ENCODE data around the gene MYO5B. TPM values are rescaled to one million over a fixed set of nuclear protein-coding genes. Genes with fewer than 3 reads are reported as not detected.

MYO5B gene
- total and polyA plus RNA-seq, 2 experiments from 2014 or later, result 20.3 to 41.9 TPM

DNA sequence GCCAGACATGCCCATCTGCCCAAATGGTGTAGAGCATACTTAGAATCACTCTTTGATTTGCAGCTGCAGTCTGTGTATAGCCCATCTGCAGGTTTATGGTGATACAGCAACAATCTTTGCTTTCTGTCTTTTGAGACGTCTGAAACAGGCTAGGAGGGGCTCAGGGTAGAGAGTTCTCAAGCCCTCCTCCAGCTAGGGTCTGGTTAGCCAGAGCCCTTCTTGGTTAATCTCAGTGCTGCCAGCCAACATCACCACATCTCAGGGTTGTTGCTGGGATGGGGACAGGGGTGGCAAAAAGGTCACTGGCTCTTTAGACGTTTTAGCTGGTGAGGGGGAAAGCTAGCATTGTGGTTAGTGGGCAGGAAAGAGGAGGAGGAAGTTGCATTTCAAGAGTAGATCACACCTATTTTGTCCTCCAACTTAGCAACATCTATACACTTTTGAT lies 245.0 kb downstream of the MYO5B start:
- H3K9me2 ChIP-seq (replicated peaks; ENCODE audit: insufficient read depth), result no peaks in the 10 kb centered on the region
- no peak overlapping the region for H3K4me2 ChIP-seq
- no peak overlapping the region for H3K4me3 ChIP-seq
- no peaks in the 10 kb centered on the region for H3K79me2 ChIP-seq
- no peak overlapping the region for H2AFZ ChIP-seq
- H3K27me3 ChIP-seq, result no peaks in the 10 kb centered on the region
- H3K9me3 ChIP-seq (ENCODE audit: low read depth), result no peaks in the 10 kb centered on the region
- whole genome bisulfite sequencing (ENCODE audit: low lambda C conversion rate, missing lambda C conversion rate), result 54% methylated on average over 2 of the region's 2 CpGs
- H3K36me3 ChIP-seq (replicated peaks; ENCODE audit: insufficient read depth, low read depth), result no peaks in the 10 kb centered on the region
- TF ChIP-seq EZH2phosphoT487 (IDR thresholded peaks at IDR 0.05; ENCODE audit: low read depth, severe bottlenecking, unreplicated experiment), result no peak
- TF ChIP-seq EZH2 (IDR thresholded peaks at IDR 0.05; ENCODE audit: borderline replicate concordance), result no peak
- TF ChIP-seq, protein P1, sequence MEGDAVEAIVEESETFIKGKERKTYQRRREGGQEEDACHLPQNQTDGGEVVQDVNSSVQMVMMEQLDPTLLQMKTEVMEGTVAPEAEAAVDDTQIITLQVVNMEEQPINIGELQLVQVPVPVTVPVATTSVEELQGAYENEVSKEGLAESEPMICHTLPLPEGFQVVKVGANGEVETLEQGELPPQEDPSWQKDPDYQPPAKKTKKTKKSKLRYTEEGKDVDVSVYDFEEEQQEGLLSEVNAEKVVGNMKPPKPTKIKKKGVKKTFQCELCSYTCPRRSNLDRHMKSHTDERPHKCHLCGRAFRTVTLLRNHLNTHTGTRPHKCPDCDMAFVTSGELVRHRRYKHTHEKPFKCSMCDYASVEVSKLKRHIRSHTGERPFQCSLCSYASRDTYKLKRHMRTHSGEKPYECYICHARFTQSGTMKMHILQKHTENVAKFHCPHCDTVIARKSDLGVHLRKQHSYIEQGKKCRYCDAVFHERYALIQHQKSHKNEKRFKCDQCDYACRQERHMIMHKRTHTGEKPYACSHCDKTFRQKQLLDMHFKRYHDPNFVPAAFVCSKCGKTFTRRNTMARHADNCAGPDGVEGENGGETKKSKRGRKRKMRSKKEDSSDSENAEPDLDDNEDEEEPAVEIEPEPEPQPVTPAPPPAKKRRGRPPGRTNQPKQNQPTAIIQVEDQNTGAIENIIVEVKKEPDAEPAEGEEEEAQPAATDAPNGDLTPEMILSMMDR (IDR thresholded peaks at IDR 0.05; ENCODE audit: poor library complexity), result no peak
- no peaks in the 10 kb centered on the region for H3K4me1 ChIP-seq (ENCODE audit: insufficient read depth)
- no peak overlapping the region for H3K27ac ChIP-seq
- DNase-seq (ENCODE audit: low spot score), result no peak
- no peaks in the 10 kb centered on the region for H4K20me1 ChIP-seq (ENCODE audit: insufficient read depth, poor library complexity, severe bottlenecking)

DNA sequence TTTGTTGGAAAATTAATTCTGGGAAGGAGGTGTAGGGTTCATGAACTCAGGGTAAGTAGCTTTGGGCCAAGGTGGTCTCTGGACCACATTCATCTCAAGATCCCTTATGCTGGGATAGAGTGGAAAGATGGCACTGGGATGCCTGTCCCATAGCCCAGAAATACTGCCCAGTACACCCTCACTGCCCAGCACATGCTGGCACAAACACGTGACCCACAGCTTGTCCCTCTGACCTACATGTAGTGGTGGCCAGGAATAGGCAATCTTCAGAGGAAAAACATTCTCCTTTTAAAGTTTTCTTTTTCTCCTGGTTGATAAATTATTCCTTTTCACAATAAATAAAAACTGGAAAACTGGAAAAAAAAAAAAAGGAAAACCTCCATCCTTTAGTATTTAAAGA lies 246.0 kb downstream of the MYO5B start:
- Histone ChIP-seq H3K27ac (no peak overlapping the region), H3K4me2 (no peak overlapping the region), H3K9me2 (replicated peaks; ENCODE audit: insufficient read depth) (no peaks in the 10 kb centered on the region), H3K9me3 (ENCODE audit: low read depth) (no peaks in the 10 kb centered on the region), H3K27me3 (no peaks in the 10 kb centered on the region), H2AFZ (no peak overlapping the region), H4K20me1 (ENCODE audit: insufficient read depth, poor library complexity, severe bottlenecking) (no peaks in the 10 kb centered on the region), H3K4me1 (ENCODE audit: insufficient read depth) (no peaks in the 10 kb centered on the region), H3K4me3 (no peak overlapping the region), H3K36me3 (replicated peaks; ENCODE audit: insufficient read depth, low read depth) (no peaks in the 10 kb centered on the region), H3K79me2 (no peaks in the 10 kb centered on the region)
- DNase-seq (ENCODE audit: low spot score), result no peak
- TF ChIP-seq, protein P1 (IDR thresholded peaks at IDR 0.05; ENCODE audit: poor library complexity), result no peak
- no peak for TF ChIP-seq EZH2phosphoT487 (IDR thresholded peaks at IDR 0.05; ENCODE audit: low read depth, severe bottlenecking, unreplicated experiment)
- no peak for TF ChIP-seq EZH2 (IDR thresholded peaks at IDR 0.05; ENCODE audit: borderline replicate concordance)
- WGBS (ENCODE audit: low lambda C conversion rate, missing lambda C conversion rate), result 100% methylated on average over 1 of the region's 1 CpG

DNA sequence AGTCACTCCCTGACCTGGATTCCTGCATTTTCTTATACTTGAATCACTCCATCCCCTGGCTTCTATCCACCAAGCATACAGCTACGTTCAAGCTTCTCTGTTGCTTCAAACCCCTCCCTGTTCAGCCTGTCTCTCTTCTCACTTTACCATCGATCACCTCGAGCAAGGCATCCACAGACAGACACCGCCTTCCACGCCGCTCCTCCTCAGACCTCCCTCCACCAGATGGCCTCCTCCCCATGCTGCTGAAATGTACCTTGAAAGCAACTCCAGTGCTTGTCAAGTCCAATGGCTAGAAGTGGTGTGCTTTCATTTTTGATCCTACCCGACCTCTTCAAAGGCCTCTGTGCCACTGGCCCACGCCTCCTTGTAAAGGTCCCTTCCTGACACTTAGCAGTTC lies 250.3 kb downstream of the MYO5B start:
- Histone ChIP-seq H3K79me2 (no peaks in the 10 kb centered on the region), H3K4me2 (no peak overlapping the region), H3K27ac (no peak overlapping the region), H2AFZ (no peak overlapping the region), H3K27me3 (no peaks in the 10 kb centered on the region), H3K36me3 (replicated peaks; ENCODE audit: insufficient read depth, low read depth) (no peaks in the 10 kb centered on the region), H4K20me1 (ENCODE audit: insufficient read depth, poor library complexity, severe bottlenecking) (no peaks in the 10 kb centered on the region), H3K9me3 (ENCODE audit: low read depth) (no peaks in the 10 kb centered on the region), H3K4me1 (ENCODE audit: insufficient read depth) (no peaks in the 10 kb centered on the region), H3K9me2 (replicated peaks; ENCODE audit: insufficient read depth) (no peaks in the 10 kb centered on the region), H3K4me3 (no peak overlapping the region)
- peak; percentile 40 for DNase-seq (ENCODE audit: low spot score)
- WGBS (ENCODE audit: low lambda C conversion rate, missing lambda C conversion rate), result 78% methylated on average over 7 of the region's 8 CpGs
- no peak for TF ChIP-seq EZH2 (IDR thresholded peaks at IDR 0.05; ENCODE audit: borderline replicate concordance)
- TF ChIP-seq, protein P1 (IDR thresholded peaks at IDR 0.05; ENCODE audit: poor library complexity), result peak; percentile 38

DNA sequence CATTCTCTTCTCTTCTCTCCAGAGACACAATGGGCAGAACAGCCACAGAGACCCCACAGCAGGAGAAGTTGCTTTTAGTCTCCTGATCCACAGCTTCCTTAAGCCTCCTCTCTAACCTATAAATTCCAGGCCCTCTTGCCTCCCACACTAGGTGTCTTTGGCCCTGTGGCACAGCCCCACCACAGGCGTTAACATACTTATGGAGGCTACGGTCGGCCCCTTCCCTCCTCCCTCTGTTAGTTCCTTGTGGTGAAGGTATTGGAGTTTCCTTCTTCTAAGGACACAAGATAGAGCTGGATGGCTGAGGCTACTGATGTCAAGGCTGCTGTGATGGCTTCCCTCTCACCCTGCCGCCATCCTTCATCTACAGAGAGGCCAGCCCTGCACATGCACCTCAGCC lies 258.1 kb downstream of the MYO5B start:
- Histone ChIP-seq H3K4me3 (no peak overlapping the region), H3K9me3 (ENCODE audit: low read depth) (no peaks in the 10 kb centered on the region), H3K9me2 (replicated peaks; ENCODE audit: insufficient read depth) (no peaks in the 10 kb centered on the region), H3K79me2 (no peaks in the 10 kb centered on the region), H3K27me3 (no peaks in the 10 kb centered on the region), H2AFZ (no peak overlapping the region), H3K27ac (no peak overlapping the region), H3K4me1 (ENCODE audit: insufficient read depth) (no peaks in the 10 kb centered on the region), H3K4me2 (no peak overlapping the region), H4K20me1 (ENCODE audit: insufficient read depth, poor library complexity, severe bottlenecking) (no peaks in the 10 kb centered on the region), H3K36me3 (replicated peaks; ENCODE audit: insufficient read depth, low read depth) (no peaks in the 10 kb centered on the region)
- DNase-seq (ENCODE audit: low spot score), result no peak
- TF ChIP-seq EZH2phosphoT487 (IDR thresholded peaks at IDR 0.05; ENCODE audit: low read depth, severe bottlenecking, unreplicated experiment) (no peak), EZH2 (IDR thresholded peaks at IDR 0.05; ENCODE audit: borderline replicate concordance) (no peak)
- TF ChIP-seq, protein P1 (IDR thresholded peaks at IDR 0.05; ENCODE audit: poor library complexity), result no peak
- WGBS (ENCODE audit: low lambda C conversion rate, missing lambda C conversion rate), result 95% methylated on average over 4 of the region's 4 CpGs

All from hepatocyte (in vitro differentiated cells).